Activated naive CD4-positive, alpha-beta T cell treated with anti-CD3 and anti-CD28 coated beads, Interleukin-2, amount 50 U/mL, for 72 hours (primary cell): Measurements from ENCODE around the gene KLF16. TPM values are rescaled to one million over a fixed set of nuclear protein-coding genes. Genes with fewer than 3 reads are reported as not detected.
"Not testable (repeated sequence)": the region's sequence is repeated elsewhere in the genome, so short reads cannot be mapped to it uniquely, and the experiment has no call there.

Experiments used
- ATAC-seq, 2 donors: fragments of 150-1000 bp; cut with Tn5 transposase; 2 replicates each; pipeline ENCODE4 v1.10.0; 2021; ENCODE audit warnings: mild to moderate bottlenecking in 2 of 2, moderate library complexity in 2 of 2
- DNase-seq, 2 donors: peaks; one replicate each; pipeline ENCODE4 v3.0.0; 2021 to 2022; ENCODE audit warnings: low spot score in 2 of 2
- H3K27ac Mint-ChIP-seq, 2 donors: one replicate each; pipeline ENCODE4 v1.8.0; 2022; ENCODE audit warnings: mild to moderate bottlenecking in 2 of 2, mixed read lengths in 2 of 2
- H3K36me3 Mint-ChIP-seq, 2 donors: one replicate each; pipeline ENCODE4 v1.8.0; 2022; ENCODE audit warnings: mixed read lengths in 2 of 2
- H3K9me3 Mint-ChIP-seq, 2 donors: one replicate each; pipeline ENCODE4 v1.8.0; 2022; ENCODE audit warnings: mixed read lengths in 2 of 2
- total RNA-seq, 2 donors: library from RNA; stranded (reverse); gene quantifications; one replicate each; pipeline ENCODE4 v1.2.3, GENCODE V29; 2022

KLF16 gene
- total RNA-seq, 2 donors from 2014 or later: 20.5 to 22.6 TPM

DNA sequence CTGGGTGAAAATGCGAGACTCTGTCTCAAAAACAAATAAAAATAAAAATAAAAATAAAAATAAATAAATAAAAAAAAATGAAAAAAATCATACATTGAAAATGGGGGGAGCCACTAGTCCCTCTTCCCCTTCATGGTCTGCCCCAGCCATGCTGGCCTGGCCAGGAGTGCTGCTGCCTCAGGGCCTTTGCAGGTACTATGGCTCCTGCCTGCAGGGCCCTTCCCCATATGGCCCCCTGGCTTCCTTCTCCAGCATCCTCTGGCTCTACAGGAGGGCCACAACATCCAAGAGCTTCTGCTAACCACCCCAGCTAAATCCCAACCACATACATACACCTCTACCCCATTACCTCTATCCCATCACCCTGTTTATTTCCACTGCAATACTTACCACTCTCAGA, 26.5 kb upstream of the KLF16 start:
- no peak for ATAC-seq
- Mint-ChIP-seq H3K27ac (peak overlapping the region in 1 of 2 donors; percentile 37), H3K9me3 (no peaks in the 10 kb centered on the region), H3K36me3 (peaks cover under 1% of the 10 kb centered on the region in 2 donors)
- DNase-seq: no peak

GRCh38 chr19:1888385-1888784, 25.0 kb upstream of the KLF16 start:
- Mint-ChIP-seq H3K36me3 (peaks cover 14 to 15% of the 10 kb centered on the region in 2 donors), H3K9me3 (no peaks in the 10 kb centered on the region), H3K27ac (peak overlapping the region in 1 of 2 donors; percentile 67)
- ATAC-seq (no peak), DNase-seq (no peak)

- ATAC-seq: not testable (repeated sequence)
Measured at GRCh38 chr19:1886360-1886759, 23.0 kb upstream of the KLF16 start.

DNA sequence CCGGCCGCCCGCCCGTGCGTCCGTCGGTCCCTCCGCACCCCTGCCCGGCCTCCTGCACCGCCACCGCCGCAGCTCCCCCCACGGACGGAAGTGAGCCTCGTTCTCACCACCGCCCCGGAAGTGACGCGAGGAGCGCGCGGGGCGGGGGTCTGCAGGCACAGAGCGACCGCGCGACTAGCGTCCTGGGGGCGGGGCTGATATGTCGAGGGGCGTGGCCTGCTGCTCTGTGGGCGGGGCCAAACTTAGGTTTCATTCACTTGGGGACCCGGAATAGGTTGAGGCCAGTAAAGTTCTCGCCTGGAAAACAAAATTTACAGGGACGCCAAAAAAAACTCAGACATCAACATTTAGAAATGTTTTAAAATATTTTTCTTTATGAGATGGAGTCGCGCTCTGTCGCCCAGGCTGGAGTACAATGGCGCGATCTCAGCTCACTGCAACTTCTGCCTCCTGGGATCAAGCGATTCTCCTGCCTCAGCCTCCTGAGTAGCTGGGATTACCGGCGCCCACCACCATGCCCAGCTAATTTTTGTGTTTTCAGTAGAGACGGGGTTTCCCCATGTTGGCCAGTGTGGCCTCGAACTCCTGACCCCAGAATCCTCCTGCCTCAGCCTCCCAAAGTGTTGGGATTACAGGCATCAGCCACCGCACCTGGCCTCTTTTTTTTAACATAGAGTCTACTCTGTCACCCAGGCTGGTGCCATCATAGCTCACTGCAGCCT, 22.2 kb upstream of the KLF16 start, which contains the start of gene ABHD17A:
ABHD17A (minus strand) TSS at position 99 of the 722 bp plus-strand sequence. CDS start 3,930 bp downstream, outside the sequence.
- not testable (repeated sequence) for H3K9me3 Mint-ChIP-seq
- peak; percentile 83 to 93 for ATAC-seq
- DNase-seq: peak; percentile 90 to 97
- peak within 1 kb of the TSS; percentile 85 to 99 for H3K27ac Mint-ChIP-seq
- H3K36me3 Mint-ChIP-seq: peaks cover 24 to 25% of the 10 kb centered on the region in 2 donors

More at GRCh38 chr19:1886360-1886759, 23.0 kb upstream of the KLF16 start:
- not testable (repeated sequence) for DNase-seq, H3K9me3 Mint-ChIP-seq, H3K27ac Mint-ChIP-seq
- peaks cover 24 to 25% of the 10 kb centered on the region in 2 donors for H3K36me3 Mint-ChIP-seq

GRCh38 chr19:1884719-1885334, 21.4 kb upstream of the KLF16 start:
- no peak for DNase-seq
- ATAC-seq: peak in 1 of 2 donors; percentile 14
- Mint-ChIP-seq H3K9me3 (no peaks in the 10 kb centered on the region), H3K27ac (peak overlapping the region; percentile 85 to 99), H3K36me3 (peaks cover 24 to 25% of the 10 kb centered on the region in 2 donors)

GRCh38 chr19:1884291-1884718, 20.9 kb upstream of the KLF16 start:
- ATAC-seq (peak; percentile 21 to 26), DNase-seq (no peak)
- no peaks in the 10 kb centered on the region for H3K9me3 Mint-ChIP-seq
- H3K27ac Mint-ChIP-seq: peak overlapping the region; percentile 85 to 99
- peaks cover 24 to 25% of the 10 kb centered on the region in 2 donors for H3K36me3 Mint-ChIP-seq

- ATAC-seq (peak in 1 of 2 donors; percentile 25), DNase-seq (no peak)
- peaks cover 24 to 25% of the 10 kb centered on the region in 2 donors for H3K36me3 Mint-ChIP-seq
- no peaks in the 10 kb centered on the region for H3K9me3 Mint-ChIP-seq
- H3K27ac Mint-ChIP-seq: peak overlapping the region; percentile 85 to 99
Measured at GRCh38 chr19:1883784-1884183, 20.4 kb upstream of the KLF16 start.

GRCh38 chr19:1882786-1883692, 19.7 kb upstream of the KLF16 start:
- DNase-seq (no peak), ATAC-seq (no peak)
- Mint-ChIP-seq H3K36me3 (peaks cover 24 to 25% of the 10 kb centered on the region in 2 donors), H3K27ac (peak overlapping the region; percentile 85 to 99), H3K9me3 (no peaks in the 10 kb centered on the region)

- H3K36me3 Mint-ChIP-seq: peaks cover 24 to 25% of the 10 kb centered on the region in 2 donors
- peak; percentile 38 to 63 for ATAC-seq
- DNase-seq: no peak
- peak overlapping the region; percentile 85 to 99 for H3K27ac Mint-ChIP-seq
- H3K9me3 Mint-ChIP-seq: no peaks in the 10 kb centered on the region
Measured at GRCh38 chr19:1882089-1882785, 18.9 kb upstream of the KLF16 start.

DNA sequence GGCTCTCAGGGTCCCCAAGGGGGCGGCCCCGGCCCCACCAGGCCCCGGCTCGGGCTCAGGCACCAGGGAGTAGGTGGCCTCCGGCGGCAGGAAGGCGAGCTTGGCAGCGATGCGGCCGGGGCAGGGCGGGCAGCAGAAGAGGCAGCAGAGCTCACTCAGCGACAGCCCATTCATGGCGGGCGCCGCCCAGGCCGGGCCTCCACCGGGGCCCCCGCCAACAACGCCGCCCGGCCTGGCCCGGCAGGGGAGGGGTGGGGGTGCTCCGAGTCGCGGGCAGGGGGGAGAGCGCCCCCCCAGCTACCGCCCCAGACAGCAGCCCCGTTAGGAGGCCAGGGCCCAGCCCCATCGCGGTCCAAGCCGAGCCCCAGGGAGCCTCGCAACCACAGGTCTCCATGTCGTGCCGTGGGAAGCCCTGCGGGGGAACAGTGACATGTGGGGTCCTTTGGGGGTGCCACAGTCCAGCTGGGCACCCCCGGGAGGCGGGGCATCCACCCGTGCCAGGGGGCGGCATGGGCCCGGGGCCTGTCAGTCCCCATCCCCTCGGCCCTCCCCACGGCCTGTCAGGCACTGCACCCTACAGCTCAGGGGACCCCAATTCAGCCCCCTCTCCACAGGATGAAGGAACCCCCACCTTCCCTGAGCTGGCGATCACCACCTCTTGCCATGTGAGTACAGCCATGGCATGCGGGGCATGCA, 18.2 kb upstream of the KLF16 start:
- ATAC-seq, H3K9me3 Mint-ChIP-seq: not testable (repeated sequence)

GRCh38 chr19:1880611-1881392, 17.4 kb upstream of the KLF16 start:
- H3K9me3 Mint-ChIP-seq: no peaks in the 10 kb centered on the region
- no peak for DNase-seq
- H3K36me3 Mint-ChIP-seq: peaks cover 24 to 25% of the 10 kb centered on the region in 2 donors
- ATAC-seq: no peak
- H3K27ac Mint-ChIP-seq: peak overlapping the region in 1 of 2 donors; percentile 46

More for the DNA sequence above, 18.2 kb upstream of the KLF16 start:
- peak overlapping the region; percentile 84 to 85 for H3K27ac Mint-ChIP-seq
- peaks cover 24 to 25% of the 10 kb centered on the region in 2 donors for H3K36me3 Mint-ChIP-seq
- DNase-seq: not testable (repeated sequence)

DNA sequence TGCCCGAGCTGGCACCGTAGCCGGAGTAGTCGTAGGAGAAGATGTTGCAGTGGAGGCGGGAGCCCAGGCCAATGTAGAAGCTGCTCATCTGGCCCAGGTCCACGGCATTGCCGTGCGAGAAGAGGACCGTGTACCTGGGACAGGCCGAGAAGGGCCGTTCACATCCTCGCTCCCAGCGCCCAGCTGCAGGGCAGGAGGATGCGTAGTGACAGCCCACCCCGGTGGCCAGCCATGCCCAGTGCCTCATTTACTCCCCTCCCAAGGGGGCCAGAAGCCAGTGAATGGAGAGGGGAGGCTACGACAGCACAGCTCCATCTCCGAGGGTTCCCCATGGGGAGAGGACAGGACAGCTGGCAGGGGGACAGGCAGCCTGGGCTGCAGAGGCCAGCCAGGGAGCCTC, 16.6 kb upstream of the KLF16 start:
- not testable (repeated sequence) for H3K9me3 Mint-ChIP-seq, ATAC-seq, DNase-seq
- Mint-ChIP-seq H3K36me3 (peaks cover 31% of the 10 kb centered on the region in 2 donors), H3K27ac (peak overlapping the region in 1 of 2 donors; percentile 50)

- Mint-ChIP-seq H3K36me3 (peaks cover 30 to 31% of the 10 kb centered on the region in 2 donors), H3K27ac (peak overlapping the region in 1 of 2 donors; percentile 27)
- not testable (repeated sequence) for H3K9me3 Mint-ChIP-seq, ATAC-seq, DNase-seq
Measured at GRCh38 chr19:1878583-1878982, 15.2 kb upstream of the KLF16 start.

DNA sequence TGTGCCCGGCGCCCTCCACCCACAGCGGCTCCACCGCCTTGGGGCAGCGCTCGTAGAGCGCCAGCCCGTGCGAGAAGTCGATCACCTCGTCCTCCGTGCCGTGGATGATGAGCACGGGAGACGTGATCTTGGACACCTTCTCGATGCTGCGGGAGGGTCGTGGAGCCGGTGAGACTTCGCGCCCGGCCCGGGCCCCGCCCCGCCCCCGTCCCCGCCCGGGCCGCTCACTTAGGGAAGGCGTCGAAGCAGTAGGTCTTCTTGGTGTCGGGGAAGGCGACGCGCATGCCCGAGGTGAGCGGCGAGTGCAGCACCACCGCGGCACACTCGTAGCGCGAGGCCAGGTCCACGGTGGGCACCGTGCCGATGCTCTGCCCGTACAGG, 13.9 kb upstream of the KLF16 start:
- ATAC-seq, H3K27ac Mint-ChIP-seq, DNase-seq, H3K9me3 Mint-ChIP-seq: not testable (repeated sequence)
- H3K36me3 Mint-ChIP-seq: peaks cover 19 to 21% of the 10 kb centered on the region in 2 donors
